Stimulated activated CD8-positive, alpha-beta memory T cell treated with anti-CD3 and anti-CD28 coated beads, Interleukin-2, amount 100 ng/mL, for 1 hour (primary cell): ENCODE results near the gene GJA10.

Experiments used
- DNase-seq, 2 donors: peaks; one replicate each; pipeline ENCODE4 v3.0.0-alpha.2; 2020; ENCODE audit warnings: low read depth in 2 of 2

Gene GJA10

GRCh38 chr6:89917216-89917615 lies 22.9 kb downstream of the GJA10 start:
- no peak for DNase-seq

- DNase-seq: no peak
Measured at GRCh38 chr6:89917801-89918366, 23.6 kb downstream of the GJA10 start.

DNA sequence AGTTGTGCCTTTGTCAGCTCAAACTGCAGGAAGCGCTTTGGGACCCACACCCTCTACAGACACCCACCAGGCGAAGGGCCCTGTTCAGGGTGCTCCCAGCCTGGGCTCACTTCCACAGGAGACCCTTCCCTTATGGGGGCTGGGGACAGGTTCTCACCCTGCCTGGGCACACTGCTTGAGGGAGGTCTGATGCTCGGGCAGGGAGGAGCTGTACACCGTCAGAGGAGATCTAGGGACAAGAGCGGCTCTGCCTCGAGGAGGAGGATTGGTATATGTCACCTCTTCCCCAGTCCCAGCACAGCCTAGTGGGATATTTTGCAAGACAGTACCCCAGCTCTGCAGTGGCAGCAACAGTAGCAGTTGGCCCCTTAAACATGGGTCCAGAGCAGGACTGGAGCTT lies 26.9 kb downstream of the GJA10 start:
- DNase-seq: no peak

- no peak for DNase-seq
Measured at GRCh38 chr6:89921691-89922090, 27.4 kb downstream of the GJA10 start.

GRCh38 chr6:89924231-89924630 lies 30.0 kb downstream of the GJA10 start:
- no peak for DNase-seq

DNA sequence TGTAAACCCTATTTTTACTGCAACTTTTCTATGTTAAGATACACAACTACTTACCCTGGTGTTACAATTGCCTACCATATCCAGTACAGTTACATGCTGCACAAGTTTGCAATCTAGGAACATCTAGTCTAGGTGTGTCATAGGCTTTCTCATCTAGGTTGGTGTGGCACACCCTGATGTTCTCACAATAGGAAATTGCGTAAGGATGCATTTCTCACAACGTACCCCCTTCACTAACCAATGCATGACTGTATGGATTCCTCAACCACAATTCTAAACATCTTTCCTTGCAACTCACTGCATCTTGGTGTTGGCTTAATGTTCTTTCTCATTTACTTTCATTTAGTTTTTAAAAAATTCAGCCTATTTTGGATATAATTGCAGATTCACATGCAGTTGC lies 31.6 kb downstream of the GJA10 start:
- no peak for DNase-seq

- no peak for DNase-seq
Measured at GRCh38 chr6:89927264-89927663, 33.0 kb downstream of the GJA10 start.

GRCh38 chr6:89927791-89928550 lies 33.7 kb downstream of the GJA10 start:
- DNase-seq: no peak

DNA sequence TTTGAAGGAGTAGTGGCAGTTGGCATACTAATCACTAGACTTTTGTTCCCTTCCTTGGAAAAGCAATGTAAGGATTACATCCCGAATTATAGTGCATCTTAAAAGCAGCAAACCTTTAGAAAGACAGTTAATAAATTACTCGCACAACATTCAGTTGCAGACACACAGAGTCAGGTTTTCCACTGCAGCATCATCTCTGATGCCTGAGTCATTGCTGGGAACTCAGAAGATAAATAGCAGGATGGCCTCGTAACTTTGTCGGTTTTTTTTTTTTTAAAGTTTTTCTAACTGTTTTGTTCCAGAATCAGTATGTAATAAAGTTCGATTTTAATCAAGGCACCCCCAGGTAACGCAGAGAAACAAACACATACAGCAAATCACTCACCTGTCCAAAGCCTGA lies 34.3 kb downstream of the GJA10 start:
- DNase-seq: no peak

DNA sequence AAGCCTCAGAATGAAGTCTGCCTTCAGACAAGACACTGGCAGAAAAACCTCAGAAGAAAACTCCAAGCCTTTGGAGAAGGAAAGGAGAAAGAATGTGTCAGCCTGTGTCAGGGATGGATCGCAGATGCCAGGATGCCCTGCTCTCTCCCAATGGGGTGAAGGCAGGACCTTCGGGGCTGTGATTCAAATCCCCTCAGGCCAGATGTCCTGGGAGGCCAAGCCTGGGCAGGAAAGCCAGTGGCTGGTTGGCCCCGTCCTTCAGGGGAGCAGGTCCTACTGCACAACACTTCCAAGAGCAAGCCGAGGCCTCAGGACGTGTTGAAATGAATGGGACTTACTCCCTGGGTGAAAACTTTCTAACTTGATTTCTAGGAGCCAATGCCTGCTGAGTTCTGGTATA lies 36.5 kb downstream of the GJA10 start:
- no peak for DNase-seq

- DNase-seq: no peak
Measured at GRCh38 chr6:89932245-89932802, 38.1 kb downstream of the GJA10 start.

DNA sequence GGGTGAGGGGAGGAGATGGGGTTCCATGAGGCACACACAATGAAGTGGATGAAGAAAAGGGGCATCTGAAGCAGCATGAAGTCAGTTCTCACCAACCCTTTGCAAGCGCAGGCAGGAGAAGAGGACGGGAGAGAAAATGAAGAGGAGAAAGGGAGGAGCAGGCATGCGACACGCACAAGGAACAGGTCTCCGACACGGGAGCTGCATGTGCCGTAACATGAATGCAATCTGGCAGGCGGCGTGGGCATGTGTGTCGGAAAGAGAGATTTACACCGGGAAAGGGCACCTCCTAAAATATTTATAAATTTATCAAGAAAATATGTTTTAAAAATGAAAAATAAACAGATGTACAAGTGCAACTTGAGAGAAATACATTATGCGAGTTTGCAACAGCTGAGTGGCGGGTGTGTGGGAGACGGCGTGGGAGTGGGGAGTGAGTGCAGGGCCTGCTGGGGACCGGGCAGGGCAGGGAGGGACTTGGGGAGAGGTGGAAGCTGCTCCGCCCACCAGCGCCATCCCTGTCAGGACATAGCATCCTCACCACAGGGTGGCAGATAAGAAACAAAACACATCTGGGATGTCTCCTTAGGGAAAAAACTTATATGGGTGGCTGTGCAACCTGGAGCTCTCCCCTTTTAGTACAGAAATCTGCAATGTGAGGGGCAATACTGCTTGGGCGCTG lies 40.6 kb downstream of the GJA10 start:
- DNase-seq: no peak

- no peak for DNase-seq
Measured at GRCh38 chr6:89936177-89936576, 41.9 kb downstream of the GJA10 start.

DNA sequence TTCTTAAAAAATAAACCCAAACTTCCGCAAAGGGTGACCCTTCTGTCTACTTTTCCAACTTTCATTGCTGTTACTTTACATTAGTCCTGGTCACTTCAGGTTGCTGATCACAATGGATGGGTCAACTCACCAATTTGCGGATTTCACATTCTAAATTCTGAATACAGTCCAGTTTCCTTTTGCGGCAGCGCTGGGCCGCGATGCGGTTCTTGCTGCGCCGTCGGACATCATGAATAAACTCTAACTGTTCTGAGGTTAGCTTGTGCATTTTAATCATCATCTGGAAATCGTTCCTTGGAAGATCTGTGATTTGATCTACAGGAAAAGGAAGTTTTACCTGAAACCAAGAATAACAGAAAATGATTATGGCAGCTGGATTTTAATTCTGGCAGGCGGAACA lies 43.7 kb downstream of the GJA10 start:
- DNase-seq: no peak

- DNase-seq: no peak
Measured at GRCh38 chr6:89939144-89939543, 44.9 kb downstream of the GJA10 start.

DNA sequence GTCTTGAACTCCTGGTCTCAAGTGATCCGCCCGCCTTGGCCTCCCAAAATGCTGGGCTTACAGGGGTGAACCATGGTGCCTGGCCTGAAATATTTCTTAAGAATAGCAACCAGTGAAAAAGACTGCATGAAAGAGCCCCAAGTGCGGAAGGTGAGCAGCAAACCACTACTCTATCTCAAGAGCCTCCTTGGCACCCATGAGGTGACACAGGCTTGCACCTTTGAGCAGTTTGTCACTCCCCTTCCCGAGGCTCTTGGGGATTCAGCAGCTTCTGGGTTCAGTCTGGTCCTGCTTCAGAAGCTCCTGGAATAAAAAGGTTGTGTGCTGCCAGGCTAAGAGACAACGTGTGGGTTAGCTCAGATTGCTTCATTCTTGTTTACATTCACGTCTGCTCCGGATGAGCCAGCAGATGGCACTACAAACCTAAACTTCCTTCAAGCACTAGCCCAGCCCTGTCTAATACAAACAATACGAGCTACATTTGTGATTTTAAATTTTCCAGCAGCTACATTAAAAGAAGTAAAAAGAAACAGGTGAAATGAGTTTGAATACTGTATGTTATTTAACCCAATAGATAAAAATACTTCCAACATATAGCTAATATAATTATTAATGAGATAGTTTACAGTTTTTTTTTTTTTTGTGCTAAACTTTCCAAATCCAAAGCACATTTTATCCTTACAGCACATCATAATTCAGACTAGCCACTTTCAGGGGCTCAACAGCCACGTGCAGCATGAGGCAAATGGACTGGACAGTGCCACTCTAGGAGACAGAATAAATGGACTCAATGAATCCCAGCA lies 46.2 kb downstream of the GJA10 start:
- peak; percentile 28 to 37 for DNase-seq

DNA sequence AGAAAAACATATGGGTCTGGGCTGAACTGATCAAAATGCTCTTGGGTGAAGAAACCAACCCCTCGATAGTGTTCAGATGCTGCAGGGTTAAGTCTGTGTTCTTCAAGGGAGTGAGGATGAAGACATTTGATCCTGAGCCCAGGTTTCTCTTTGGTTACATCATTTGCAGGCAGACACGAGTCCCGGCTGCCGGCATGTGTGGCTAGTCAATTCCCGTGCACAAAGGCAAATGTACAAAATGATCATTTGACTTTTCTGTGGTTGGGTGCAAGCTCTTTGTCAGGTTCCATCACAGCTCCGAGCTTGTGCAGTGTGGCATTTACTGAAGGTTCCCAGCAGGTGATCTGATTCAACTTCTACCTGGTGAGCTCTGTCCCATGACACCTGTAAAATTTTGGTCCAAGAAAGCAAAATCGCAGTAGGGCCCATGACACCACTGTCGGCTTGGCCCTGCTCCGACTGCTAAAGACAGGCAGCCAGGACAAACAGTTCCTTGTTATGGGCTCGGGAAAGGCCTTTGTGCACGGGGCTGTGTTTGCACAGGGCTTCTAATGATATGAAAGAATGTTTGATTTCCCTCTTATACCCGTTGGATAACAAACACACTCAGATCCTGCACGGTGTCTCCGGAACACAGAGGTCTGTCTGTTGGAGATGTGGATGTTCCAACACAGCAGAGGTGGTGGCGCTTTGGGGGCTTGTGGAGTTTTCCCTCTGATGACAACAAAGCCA lies 46.9 kb downstream of the GJA10 start:
- DNase-seq: no peak

GRCh38 chr6:89941763-89942497 lies 47.7 kb downstream of the GJA10 start:
- no peak for DNase-seq

DNA sequence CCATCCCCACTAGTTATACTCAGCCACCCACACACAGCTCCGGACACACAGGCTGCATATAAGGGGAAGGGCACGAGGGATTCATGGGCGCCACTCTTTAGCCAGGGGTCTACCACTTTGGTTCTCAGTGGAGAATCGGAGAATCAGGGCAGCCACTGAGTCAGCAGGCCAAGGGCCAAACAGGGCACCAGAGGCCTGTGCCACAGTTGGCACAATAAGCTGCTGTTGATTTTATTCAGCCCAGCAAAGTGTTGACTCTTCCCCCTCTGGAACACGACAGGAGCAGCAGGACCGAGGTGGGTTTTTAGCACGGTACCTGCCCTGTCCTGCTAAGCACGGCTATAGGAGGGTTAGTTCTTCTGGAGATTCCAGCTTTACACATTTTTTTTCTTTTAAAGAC lies 48.3 kb downstream of the GJA10 start:
- no peak for DNase-seq

- DNase-seq: no peak
Measured at GRCh38 chr6:89944181-89944755, 50.0 kb downstream of the GJA10 start.
